HepG2 (cell line): Measurements from ENCODE around the gene MTMR4. TPM values are rescaled to one million over a fixed set of nuclear protein-coding genes. Genes with fewer than 3 reads are reported as not detected.
A peak's percentile ranks its signal among the peaks of the same experiment; 100 is the strongest.

Source experiments
- FOSL2 ChIP-seq: sonication (generic); formaldehyde crosslinking; IDR thresholded peaks from 2 replicates; pipeline ENCODE4 v1.4.0; 2020; ENCODE audit warnings: missing genetic modification reagents
- JUND ChIP-seq: sonication (generic); formaldehyde crosslinking; IDR thresholded peaks from 2 replicates; pipeline ENCODE4 v1.8.0; 2022; ENCODE audit warnings: mild to moderate bottlenecking, missing genetic modification reagents
- MAFK ChIP-seq, 2 experiments: IDR thresholded peaks in 1 of 2; conservative IDR thresholded peaks in 1 of 2; 2 replicates each; pipeline ENCODE4 v1.6.1; 2011; ENCODE audit warnings: improper control_type of control experiment in 2 of 2, low read length in 2 of 2
- NR2F6 ChIP-seq, 2 experiments: IDR thresholded peaks; 2 replicates each; pipeline ENCODE4 v1.6.1; 2016; ENCODE audit warnings: antibody characterized with exemption in 1 of 2, mild to moderate bottlenecking in 1 of 2
- PRMT3 ChIP-seq: sonication (generic); formaldehyde crosslinking; IDR thresholded peaks from 2 replicates; pipeline ENCODE4 v1.8.1; 2022; ENCODE audit warnings: low read depth, mild to moderate bottlenecking, moderate library complexity, missing genetic modification reagents, borderline replicate concordance
- RFXAP ChIP-seq: sonication (generic); formaldehyde crosslinking; IDR thresholded peaks from 2 replicates; pipeline ENCODE4 v1.4.0; 2020; ENCODE audit warnings: missing genetic modification reagents, borderline replicate concordance
- SMARCC2 ChIP-seq: fragments of 450-650 bp; IDR thresholded peaks from 2 replicates; pipeline ENCODE4 v1.6.1; 2017; ENCODE audit warnings: antibody characterized with exemption, mild to moderate bottlenecking
- SP140L ChIP-seq: sonication (generic); formaldehyde crosslinking; IDR thresholded peaks from 2 replicates; pipeline ENCODE4 v1.4.0; 2020; ENCODE audit warnings: missing genetic modification reagents, borderline replicate concordance
- TBP ChIP-seq: sonication (generic); formaldehyde crosslinking; IDR thresholded peaks from 2 replicates; pipeline ENCODE4 v1.5.0; 2020; ENCODE audit warnings: missing genetic modification reagents
- TCF7L2 ChIP-seq: IDR thresholded peaks from 2 replicates; pipeline ENCODE4 v1.6.1; 2011; ENCODE audit warnings: mild to moderate bottlenecking, low read depth, low read length, moderate library complexity
- ZMAT3 ChIP-seq: sonication (generic); formaldehyde crosslinking; conservative IDR thresholded peaks from 2 replicates; pipeline ENCODE4 v1.7.0; 2021; ENCODE audit warnings: missing genetic modification reagents
- polyA plus RNA-seq, 8 experiments: library from polyadenylated mRNA; depleted of rRNA in 3 of 8; stranded (reverse) in 7 of 8; unstranded in 1 of 8; fragments of >200 nt; fragmentation: Illumina TruSeq in 4 of 8; extraction: Trizol in 4 of 8; gene quantifications; 2 replicates each; pipeline versions ENCODE4 v1.2.1 to v1.2.3, GENCODE V29; 2011 to 2016; ENCODE audit warnings: low read depth in 4 of 8, missing spikeins in 1 of 8, mixed read lengths in 1 of 8; ENCODE audit not compliant: insufficient read depth in 1 of 8
- total RNA-seq, 5 experiments: library from RNA; depleted of rRNA; stranded (reverse); fragments of >200 nt; fragmentation: Illumina TruSeq; extraction: Trizol; gene quantifications; 2 replicates each; pipeline ENCODE4 v1.2.3, GENCODE V29; 2016; ENCODE audit warnings: low read depth in 1 of 5
- TF ChIP-seq, protein P1 (sequence below): IDR thresholded peaks from 2 replicates; pipeline ENCODE4 v1.6.1; 2012; ENCODE audit warnings: low read length, improper control_type of control experiment
- TF ChIP-seq, protein P2 (sequence below): sonication (generic); formaldehyde crosslinking; IDR thresholded peaks from 2 replicates; pipeline ENCODE4 v1.4.0; 2020; ENCODE audit warnings: missing genetic modification reagents, borderline replicate concordance
- TF ChIP-seq, protein P3 (sequence below), 2 experiments: sonication (generic) in 1 of 2; formaldehyde crosslinking in 1 of 2; IDR thresholded peaks; 2 replicates each; pipeline versions ENCODE4 v1.5.1 to v1.6.1; 2011 to 2020; ENCODE audit warnings: borderline replicate concordance in 1 of 2, low read depth in 1 of 2, low read length in 1 of 2, mild to moderate bottlenecking in 1 of 2, missing genetic modification reagents in 1 of 2, moderate library complexity in 1 of 2
- TF ChIP-seq, protein P4 (sequence below): sonication (generic); formaldehyde crosslinking; IDR thresholded peaks from 2 replicates; pipeline ENCODE4 v1.5.0; 2020; ENCODE audit warnings: mild to moderate bottlenecking, missing genetic modification reagents, moderate library complexity
- TF ChIP-seq, protein P5 (sequence below): IDR thresholded peaks from 2 replicates; pipeline ENCODE4 v1.6.1; 2016; ENCODE audit warnings: low read depth, control low read depth

MTMR4 gene
- total and polyA plus RNA-seq, 2 of the 13 experiments (the other 11 are each of a cell fraction or from before 2014, with no cell fraction given): 62.5 to 65.1 TPM

DNA sequence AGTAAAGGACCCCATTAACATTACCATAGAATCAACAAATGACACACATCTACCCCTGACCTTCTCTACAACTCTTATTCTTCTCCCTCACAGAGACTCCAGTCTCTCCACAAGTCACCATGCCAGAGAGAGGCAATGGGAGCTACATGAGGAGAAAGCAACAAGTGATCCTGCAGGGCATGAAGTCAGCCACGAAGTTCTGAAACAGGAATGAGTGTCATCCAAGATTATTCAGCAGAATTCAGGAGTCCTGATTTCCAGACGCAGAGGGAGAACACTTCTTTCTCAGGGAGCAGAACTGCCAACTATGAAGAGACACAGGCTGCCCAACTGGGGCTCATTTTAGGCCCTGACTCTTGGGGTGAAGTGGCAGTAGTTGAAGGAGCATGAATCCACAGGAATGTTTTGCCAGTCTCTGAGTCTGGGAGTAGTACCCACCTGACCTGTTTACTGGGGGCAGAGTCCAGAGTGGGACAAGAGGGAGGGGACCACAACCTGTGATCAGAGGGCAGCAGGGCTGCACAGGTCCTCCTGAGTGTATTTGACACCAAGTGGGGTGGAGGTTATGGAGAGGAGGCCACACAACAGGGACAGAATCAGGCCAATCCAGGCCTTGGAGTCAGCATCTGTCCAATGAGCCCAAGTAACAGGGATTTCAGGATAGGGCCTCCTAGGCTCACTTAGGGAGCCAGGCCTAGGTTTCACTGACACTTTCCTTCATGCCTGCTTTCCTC lies 2.4 kb upstream of the MTMR4 start (continued):
- no peak for TF ChIP-seq TCF7L2
- TF ChIP-seq SMARCC2: no peak
- TF ChIP-seq, protein P1, sequence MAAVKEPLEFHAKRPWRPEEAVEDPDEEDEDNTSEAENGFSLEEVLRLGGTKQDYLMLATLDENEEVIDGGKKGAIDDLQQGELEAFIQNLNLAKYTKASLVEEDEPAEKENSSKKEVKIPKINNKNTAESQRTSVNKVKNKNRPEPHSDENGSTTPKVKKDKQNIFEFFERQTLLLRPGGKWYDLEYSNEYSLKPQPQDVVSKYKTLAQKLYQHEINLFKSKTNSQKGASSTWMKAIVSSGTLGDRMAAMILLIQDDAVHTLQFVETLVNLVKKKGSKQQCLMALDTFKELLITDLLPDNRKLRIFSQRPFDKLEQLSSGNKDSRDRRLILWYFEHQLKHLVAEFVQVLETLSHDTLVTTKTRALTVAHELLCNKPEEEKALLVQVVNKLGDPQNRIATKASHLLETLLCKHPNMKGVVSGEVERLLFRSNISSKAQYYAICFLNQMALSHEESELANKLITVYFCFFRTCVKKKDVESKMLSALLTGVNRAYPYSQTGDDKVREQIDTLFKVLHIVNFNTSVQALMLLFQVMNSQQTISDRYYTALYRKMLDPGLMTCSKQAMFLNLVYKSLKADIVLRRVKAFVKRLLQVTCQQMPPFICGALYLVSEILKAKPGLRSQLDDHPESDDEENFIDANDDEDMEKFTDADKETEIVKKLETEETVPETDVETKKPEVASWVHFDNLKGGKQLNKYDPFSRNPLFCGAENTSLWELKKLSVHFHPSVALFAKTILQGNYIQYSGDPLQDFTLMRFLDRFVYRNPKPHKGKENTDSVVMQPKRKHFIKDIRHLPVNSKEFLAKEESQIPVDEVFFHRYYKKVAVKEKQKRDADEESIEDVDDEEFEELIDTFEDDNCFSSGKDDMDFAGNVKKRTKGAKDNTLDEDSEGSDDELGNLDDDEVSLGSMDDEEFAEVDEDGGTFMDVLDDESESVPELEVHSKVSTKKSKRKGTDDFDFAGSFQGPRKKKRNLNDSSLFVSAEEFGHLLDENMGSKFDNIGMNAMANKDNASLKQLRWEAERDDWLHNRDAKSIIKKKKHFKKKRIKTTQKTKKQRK: no peak
- TF ChIP-seq PRMT3 (CRISPR knock-in tag): no peak
- TF ChIP-seq, protein P2, sequence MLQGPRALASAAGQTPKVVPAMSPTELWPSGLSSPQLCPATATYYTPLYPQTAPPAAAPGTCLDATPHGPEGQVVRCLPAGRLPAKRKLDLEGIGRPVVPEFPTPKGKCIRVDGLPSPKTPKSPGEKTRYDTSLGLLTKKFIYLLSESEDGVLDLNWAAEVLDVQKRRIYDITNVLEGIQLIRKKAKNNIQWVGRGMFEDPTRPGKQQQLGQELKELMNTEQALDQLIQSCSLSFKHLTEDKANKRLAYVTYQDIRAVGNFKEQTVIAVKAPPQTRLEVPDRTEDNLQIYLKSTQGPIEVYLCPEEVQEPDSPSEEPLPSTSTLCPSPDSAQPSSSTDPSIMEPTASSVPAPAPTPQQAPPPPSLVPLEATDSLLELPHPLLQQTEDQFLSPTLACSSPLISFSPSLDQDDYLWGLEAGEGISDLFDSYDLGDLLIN (CRISPR knock-in tag): no peak
- no peak; the same call in 1 of the 2 replicates for TF ChIP-seq NR2F6 (IDR thresholded peaks at IDR 0.05)
- TF ChIP-seq NR2F6 (CRISPR knock-in tag; IDR thresholded peaks at IDR 0.05): peak; percentile 51; the same call in 1 of the 2 replicates
- TF ChIP-seq ZMAT3 (CRISPR knock-in tag): no peak; the same call in 1 of the 2 replicates
- no peak for TF ChIP-seq SP140L (CRISPR knock-in tag)
- TF ChIP-seq FOSL2: no peak; the same call in 1 of the 2 replicates
- TF ChIP-seq, protein P3, sequence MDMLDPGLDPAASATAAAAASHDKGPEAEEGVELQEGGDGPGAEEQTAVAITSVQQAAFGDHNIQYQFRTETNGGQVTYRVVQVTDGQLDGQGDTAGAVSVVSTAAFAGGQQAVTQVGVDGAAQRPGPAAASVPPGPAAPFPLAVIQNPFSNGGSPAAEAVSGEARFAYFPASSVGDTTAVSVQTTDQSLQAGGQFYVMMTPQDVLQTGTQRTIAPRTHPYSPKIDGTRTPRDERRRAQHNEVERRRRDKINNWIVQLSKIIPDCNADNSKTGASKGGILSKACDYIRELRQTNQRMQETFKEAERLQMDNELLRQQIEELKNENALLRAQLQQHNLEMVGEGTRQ (IDR thresholded peaks at IDR 0.05; ENCODE audit: low read depth, low read length): no peak
- TF ChIP-seq, protein P3 (CRISPR knock-in tag; IDR thresholded peaks at IDR 0.05; ENCODE audit: borderline replicate concordance): peak; percentile 34; the same call in 1 of the 2 replicates
- no peak for TF ChIP-seq JUND (CRISPR knock-in tag)
- TF ChIP-seq RFXAP (CRISPR knock-in tag): no peak
- TF ChIP-seq, protein P4, sequence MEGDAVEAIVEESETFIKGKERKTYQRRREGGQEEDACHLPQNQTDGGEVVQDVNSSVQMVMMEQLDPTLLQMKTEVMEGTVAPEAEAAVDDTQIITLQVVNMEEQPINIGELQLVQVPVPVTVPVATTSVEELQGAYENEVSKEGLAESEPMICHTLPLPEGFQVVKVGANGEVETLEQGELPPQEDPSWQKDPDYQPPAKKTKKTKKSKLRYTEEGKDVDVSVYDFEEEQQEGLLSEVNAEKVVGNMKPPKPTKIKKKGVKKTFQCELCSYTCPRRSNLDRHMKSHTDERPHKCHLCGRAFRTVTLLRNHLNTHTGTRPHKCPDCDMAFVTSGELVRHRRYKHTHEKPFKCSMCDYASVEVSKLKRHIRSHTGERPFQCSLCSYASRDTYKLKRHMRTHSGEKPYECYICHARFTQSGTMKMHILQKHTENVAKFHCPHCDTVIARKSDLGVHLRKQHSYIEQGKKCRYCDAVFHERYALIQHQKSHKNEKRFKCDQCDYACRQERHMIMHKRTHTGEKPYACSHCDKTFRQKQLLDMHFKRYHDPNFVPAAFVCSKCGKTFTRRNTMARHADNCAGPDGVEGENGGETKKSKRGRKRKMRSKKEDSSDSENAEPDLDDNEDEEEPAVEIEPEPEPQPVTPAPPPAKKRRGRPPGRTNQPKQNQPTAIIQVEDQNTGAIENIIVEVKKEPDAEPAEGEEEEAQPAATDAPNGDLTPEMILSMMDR (CRISPR knock-in tag): 0 out of 2 replicates have a peak, but pooled peaks have one; percentile 5
- no peak for TF ChIP-seq TBP (CRISPR knock-in tag)
- no peak for TF ChIP-seq MAFK (conservative IDR thresholded peaks at IDR 0.05 in 1 of 2, IDR thresholded peaks at IDR 0.05 in 1 of 2; ENCODE audit: low read length in 2 of 2)
- TF ChIP-seq, protein P5, sequence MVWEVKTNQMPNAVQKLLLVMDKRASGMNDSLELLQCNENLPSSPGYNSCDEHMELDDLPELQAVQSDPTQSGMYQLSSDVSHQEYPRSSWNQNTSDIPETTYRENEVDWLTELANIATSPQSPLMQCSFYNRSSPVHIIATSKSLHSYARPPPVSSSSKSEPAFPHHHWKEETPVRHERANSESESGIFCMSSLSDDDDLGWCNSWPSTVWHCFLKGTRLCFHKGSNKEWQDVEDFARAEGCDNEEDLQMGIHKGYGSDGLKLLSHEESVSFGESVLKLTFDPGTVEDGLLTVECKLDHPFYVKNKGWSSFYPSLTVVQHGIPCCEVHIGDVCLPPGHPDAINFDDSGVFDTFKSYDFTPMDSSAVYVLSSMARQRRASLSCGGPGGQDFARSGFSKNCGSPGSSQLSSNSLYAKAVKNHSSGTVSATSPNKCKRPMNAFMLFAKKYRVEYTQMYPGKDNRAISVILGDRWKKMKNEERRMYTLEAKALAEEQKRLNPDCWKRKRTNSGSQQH (CRISPR knock-in tag): peak; percentile 62
